H1 (cell line): ENCODE data around the gene LTF. TPM values are rescaled to one million over a fixed set of nuclear protein-coding genes. Genes with fewer than 3 reads are reported as not detected.

Source experiments
- CTCF ChIA-PET: fragments of 300-600 bp; sonication (Branson Sonifier 250); formaldehyde crosslinking; loops from one replicate; lab custom pipeline; 2021; ENCODE audit not compliant: partially characterized antibody; lab: Charles Lee
- POLR2A ChIA-PET: fragments of 300-600 bp; sonication (Branson Sonifier 250); formaldehyde crosslinking; loops from one replicate; lab custom pipeline; 2021; ENCODE audit warnings: inconsistent platforms; ENCODE audit not compliant: partially characterized antibody; lab: Charles Lee
- DNase-seq, 2 experiments: peaks; one replicate each; pipeline versions ENCODE4 v3.0.0 to v3.0.0-alpha.2; 2010 to 2022; ENCODE audit warnings: low spot score in 2 of 2, low read depth in 1 of 2, mixed read lengths in 1 of 2
- FAIRE-seq: peaks from 2 replicates; lab custom pipeline; 2011; peaks lifted over from hg19 to GRCh38; lab: Jason Lieb, UNC
- H2AFZ ChIP-seq: 2 replicates; pipeline ENCODE4 v1.8.1; 2012; ENCODE audit warnings: low read length, inconsistent platforms
- H2AK5ac ChIP-seq: 2 replicates; pipeline ENCODE4 v1.6.1; 2013; ENCODE audit warnings: low read depth, low read length
- H2BK120ac ChIP-seq: replicated peaks from 2 replicates; pipeline ENCODE3; 2013; ENCODE audit warnings: low read depth, low read length, inconsistent platforms
- H2BK12ac ChIP-seq: 2 replicates; pipeline ENCODE4 v1.6.1; 2013; ENCODE audit warnings: low read depth, low read length
- H2BK15ac ChIP-seq: 2 replicates; pipeline ENCODE4 v1.6.1; 2013; ENCODE audit warnings: low read length
- H2BK20ac ChIP-seq: 2 replicates; pipeline ENCODE4 v1.6.1; 2013; ENCODE audit warnings: low read length
- H2BK5ac ChIP-seq: 2 replicates; pipeline ENCODE4 v1.6.1; 2013; ENCODE audit warnings: low read depth, low read length
- H3K14ac ChIP-seq: 2 replicates; pipeline ENCODE4 v1.6.1; 2013; ENCODE audit warnings: inconsistent platforms; ENCODE audit not compliant: insufficient read length
- H3K18ac ChIP-seq: 2 replicates; pipeline ENCODE4 v1.6.1; 2013; ENCODE audit warnings: low read length; ENCODE audit errors: extremely low read depth
- H3K23ac ChIP-seq: 2 replicates; pipeline ENCODE4 v1.6.1; 2013; ENCODE audit warnings: inconsistent platforms; ENCODE audit not compliant: insufficient read length
- H3K23me2 ChIP-seq: 2 replicates; pipeline ENCODE4 v1.6.1; 2013; ENCODE audit warnings: low read depth, low read length
- H3K27ac ChIP-seq: 2 replicates; pipeline ENCODE4 v1.6.1; 2011; ENCODE audit warnings: low read depth, low read length, inconsistent platforms
- H3K27me3 ChIP-seq, 4 experiments: replicated peaks in 1 of 4; 1 replicate in 1 of 4; 2 replicates in 3 of 4; pipeline versions ENCODE4 v1.6.1 to v1.8.1; 2011 to 2013; ENCODE audit warnings: low read length in 3 of 4, mild to moderate bottlenecking in 3 of 4, inconsistent platforms in 2 of 4, mixed read lengths in 2 of 4, moderate library complexity in 1 of 4; ENCODE audit not compliant: control insufficient read depth in 3 of 4, insufficient read depth in 3 of 4; ENCODE audit errors: extremely low read depth in 1 of 4
- H3K36me3 ChIP-seq, 4 experiments: 2 replicates each; pipeline versions ENCODE4 v1.6.1 to v1.8.1; 2011 to 2013; ENCODE audit warnings: mild to moderate bottlenecking in 4 of 4, low read length in 3 of 4, moderate library complexity in 2 of 4, control low read depth in 1 of 4, inconsistent platforms in 1 of 4; ENCODE audit not compliant: insufficient read depth in 4 of 4, control insufficient read depth in 2 of 4
- H3K4ac ChIP-seq: replicated peaks from 2 replicates; pipeline ENCODE3; 2013; ENCODE audit warnings: low read length, low read depth, mixed read lengths, inconsistent platforms; ENCODE audit not compliant: insufficient read length
- H3K4me1 ChIP-seq, 4 experiments: replicated peaks in 1 of 4; 1 replicate in 1 of 4; 2 replicates in 3 of 4; pipeline versions ENCODE4 v1.6.1 to v1.8.1; 2011 to 2013; ENCODE audit warnings: low read length in 3 of 4, inconsistent platforms in 2 of 4, mixed read lengths in 1 of 4; ENCODE audit not compliant: insufficient read depth in 4 of 4, control insufficient read depth in 3 of 4
- H3K4me2 ChIP-seq, 2 experiments: 2 replicates each; pipeline versions ENCODE4 v1.6.1 to v1.8.1; 2011 to 2013; ENCODE audit warnings: low read depth in 2 of 2, low read length in 2 of 2, control low read depth in 1 of 2, inconsistent platforms in 1 of 2, mild to moderate bottlenecking in 1 of 2; ENCODE audit not compliant: insufficient read depth in 1 of 2
- H3K4me3 ChIP-seq, 4 experiments: fragments of 200-600, 300-600 bp in 1 of 4; sonication (generic), shearing (Covaris generic), sonication (Bioruptor Twin) in 1 of 4; 2 replicates each; pipeline versions ENCODE4 v1.5.1 to v1.8.1; 2011 to 2016; ENCODE audit warnings: low read length in 4 of 4, low read depth in 3 of 4, control low read depth in 2 of 4, inconsistent platforms in 2 of 4, mild to moderate bottlenecking in 2 of 4, mixed read lengths in 1 of 4, moderate library complexity in 1 of 4; ENCODE audit not compliant: insufficient read depth in 2 of 4; ENCODE audit errors: extremely low read depth in 1 of 4
- H3K56ac ChIP-seq: replicated peaks from 2 replicates; pipeline ENCODE3; 2013; ENCODE audit warnings: low read depth, mild to moderate bottlenecking, mixed read lengths, low read length, inconsistent platforms; ENCODE audit not compliant: insufficient read length
- H3K79me1 ChIP-seq: 2 replicates; pipeline ENCODE4 v1.6.1; 2013; ENCODE audit warnings: low read depth, low read length, control low read depth
- H3K79me2 ChIP-seq, 2 experiments: 2 replicates each; pipeline versions ENCODE4 v1.6.1 to v1.8.1; 2012 to 2013; ENCODE audit warnings: low read length in 2 of 2, mild to moderate bottlenecking in 2 of 2, inconsistent platforms in 1 of 2; ENCODE audit not compliant: insufficient read depth in 2 of 2, control insufficient read depth in 1 of 2
- H3K9ac ChIP-seq, 4 experiments: replicated peaks in 1 of 4; 1 replicate in 1 of 4; 2 replicates in 3 of 4; pipeline versions ENCODE4 v1.6.1 to v1.8.1; 2011 to 2013; ENCODE audit warnings: low read depth in 3 of 4, low read length in 3 of 4, control low read depth in 2 of 4, mild to moderate bottlenecking in 2 of 4, moderate library complexity in 2 of 4, inconsistent platforms in 1 of 4; ENCODE audit errors: extremely low read depth in 1 of 4
- H3K9me3 ChIP-seq, 2 experiments: 2 replicates each; pipeline versions ENCODE4 v1.6.1 to v1.8.1; 2012 to 2013; ENCODE audit warnings: mild to moderate bottlenecking in 2 of 2, moderate library complexity in 2 of 2, control low read depth in 1 of 2, inconsistent platforms in 1 of 2, low read depth in 1 of 2, low read length in 1 of 2, mixed read lengths in 1 of 2; ENCODE audit not compliant: insufficient read depth in 2 of 2
- H4K20me1 ChIP-seq, 2 experiments: replicated peaks in 1 of 2; 2 replicates each; pipeline versions ENCODE3 to v1.8.1; 2011 to 2013; ENCODE audit warnings: inconsistent platforms in 2 of 2, low read length in 2 of 2, mild to moderate bottlenecking in 1 of 2; ENCODE audit not compliant: insufficient read depth in 2 of 2, control insufficient read depth in 1 of 2
- H4K5ac ChIP-seq: 2 replicates; pipeline ENCODE4 v1.6.1; 2013; ENCODE audit warnings: low read length, low read depth, mixed read lengths, inconsistent platforms; ENCODE audit not compliant: insufficient read length
- H4K8ac ChIP-seq: 2 replicates; pipeline ENCODE4 v1.8.0; 2013; ENCODE audit warnings: mild to moderate bottlenecking, moderate library complexity, low read length, inconsistent platforms; ENCODE audit not compliant: insufficient read depth; ENCODE audit errors: extremely low read depth
- H4K91ac ChIP-seq: replicated peaks from 2 replicates; pipeline ENCODE3; 2013; ENCODE audit warnings: low read length, mixed read lengths, inconsistent platforms; ENCODE audit not compliant: insufficient read length
- CBX5 ChIP-seq: fragments of 300-800, 300-1000 bp; sonication (generic); IDR thresholded peaks from 2 replicates; pipeline ENCODE4 v1.7.1; 2016; ENCODE audit warnings: antibody characterized with exemption, low read length, low read depth
- CHD2 ChIP-seq: IDR thresholded peaks from 2 replicates; pipeline ENCODE4 v1.6.1; 2012; ENCODE audit warnings: low read length, improper control_type of control experiment
- GTF2F1 ChIP-seq: IDR thresholded peaks from 2 replicates; pipeline ENCODE4 v1.6.1; 2012; ENCODE audit warnings: low read depth, low read length, improper control_type of control experiment, borderline replicate concordance
- KDM4A ChIP-seq: IDR thresholded peaks from one replicate; pipeline ENCODE4 v1.7.1; 2012; ENCODE audit warnings: low read depth, mild to moderate bottlenecking, moderate library complexity, low read length, inconsistent platforms; ENCODE audit not compliant: severe bottlenecking
- NRF1 ChIP-seq: IDR thresholded peaks from 2 replicates; pipeline ENCODE4 v1.6.1; 2011; ENCODE audit warnings: mild to moderate bottlenecking, low read depth, low read length, improper control_type of control experiment
- POU5F1 ChIP-seq: IDR thresholded peaks from 2 replicates; pipeline ENCODE4 v1.6.1; 2011; ENCODE audit warnings: low read depth, mild to moderate bottlenecking, low read length, moderate library complexity
- SIRT6 ChIP-seq: IDR thresholded peaks from one replicate; pipeline ENCODE4 v1.7.1; 2012; ENCODE audit warnings: low read length, inconsistent platforms
- SP1 ChIP-seq: IDR thresholded peaks from 2 replicates; pipeline ENCODE4 v1.6.1; 2011; ENCODE audit warnings: low read depth, low read length
- SUZ12 ChIP-seq: fragments of 200-600 bp; sonication (generic); IDR thresholded peaks from 2 replicates; pipeline ENCODE4 v1.6.1; 2012; ENCODE audit warnings: mild to moderate bottlenecking, inconsistent platforms, low read length, moderate library complexity, mixed read lengths
- YY1 ChIP-seq: IDR thresholded peaks from 2 replicates; pipeline ENCODE4 v1.6.1; 2011; ENCODE audit warnings: low read depth, mild to moderate bottlenecking, low read length
- WGBS, 2 experiments: shearing (Covaris generic) in 1 of 2; methylation state at CpG; one replicate each; pipeline versions ENCODE4 v1.1.6 to v1.1.7; 2013 to 2015; ENCODE audit warnings: low lambda C conversion rate in 2 of 2, mixed read lengths in 2 of 2, inconsistent platforms in 1 of 2, low coverage in 1 of 2, missing lambda C conversion rate in 1 of 2; ENCODE audit not compliant: insufficient replicate concordance in 2 of 2, insufficient coverage in 1 of 2, insufficient read length in 1 of 2; ENCODE audit errors: extremely low coverage in 1 of 2, missing lambda C conversion rate in 1 of 2; 5-methylcytosine and 5-hydroxymethylcytosine counted together
- polyA plus RNA-seq, 7 experiments: library from polyadenylated mRNA; depleted of rRNA in 3 of 7; stranded (reverse) in 5 of 7; unstranded in 2 of 7; fragments of >200 nt in 5 of 7; fragments of 200-250 nt in 2 of 7; gene quantifications; 1 replicate in 5 of 7; 2 replicates in 1 of 7; 4 replicates in 1 of 7; pipeline versions ENCODE4 v1.2.1 to v1.2.3, GENCODE V29; 2011 to 2013; ENCODE audit warnings: missing spikeins in 2 of 7, mixed read lengths in 2 of 7
- total RNA-seq: library from RNA; stranded (reverse); fragmentation: NEBNext Ultra II Directional; extraction: Animal tissue kit (Norgen Biotek cat#: 25700); gene quantifications from 2 replicates; pipeline ENCODE4 v1.2.1, GENCODE V29; 2021
- TF ChIP-seq, protein P1 (sequence below): IDR thresholded peaks from 2 replicates; pipeline ENCODE4 v1.6.1; 2012; ENCODE audit warnings: low read length, inconsistent platforms

The LTF gene
- total and polyA plus RNA-seq, 2 of the 8 experiments (the other 6 are each of a cell fraction or from before 2014, with no cell fraction given) = 0.23 to 0.99 TPM

DNA sequence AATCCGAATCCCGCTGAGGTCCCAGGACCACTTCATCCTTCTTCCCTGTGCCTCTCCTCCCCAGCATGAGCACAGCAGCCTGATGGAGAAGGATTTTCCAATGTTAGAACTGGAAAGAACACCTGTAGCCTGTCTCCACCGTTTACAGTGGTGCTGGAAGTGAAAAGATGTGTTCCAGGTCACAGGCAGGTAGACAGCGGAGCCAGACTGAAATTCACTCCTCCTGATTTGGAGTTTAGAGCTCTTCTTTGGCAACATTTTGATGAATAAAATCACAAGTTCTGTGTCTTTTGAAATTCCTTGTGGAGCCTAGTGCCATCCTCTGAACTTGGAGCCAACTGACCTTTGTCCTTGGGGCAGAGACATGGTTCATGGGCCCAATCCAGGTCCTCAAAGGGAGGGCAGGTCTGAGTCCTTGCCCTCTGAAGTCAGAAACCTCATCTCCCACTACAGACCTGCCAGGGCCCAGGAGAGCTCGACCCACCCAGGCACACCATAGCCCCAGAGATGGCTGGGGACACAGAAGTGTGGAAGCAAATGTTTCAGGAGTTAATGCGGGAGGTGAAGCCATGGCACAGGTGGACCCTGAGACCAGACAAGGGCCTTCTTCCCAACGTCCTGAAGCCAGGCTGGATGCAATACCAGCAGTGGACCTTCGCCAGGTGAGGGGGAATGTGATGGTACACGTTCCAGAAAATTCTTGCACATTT is 33.0 kb upstream of the LTF start, which contains the start of gene RTP3:
TSS of gene RTP3 (plus strand) at position 421 of the 710 bp plus-strand sequence. CDS start at position 508, 87 bp downstream.
- H2BK12ac ChIP-seq = peak within 1 kb of the TSS; percentile 52; the same call in 1 of the 2 replicates
- H2BK20ac ChIP-seq = peak within 1 kb of the TSS; percentile 38
- H3K27ac ChIP-seq = no peak within 1 kb of the TSS
- peak within 1 kb of the TSS; percentile 8 for H4K91ac ChIP-seq
- H3K4me3 ChIP-seq = no peak within 1 kb of the TSS
- peak in 1 of 2 experiments; percentile 35 for DNase-seq
- FAIRE-seq = no peak
- H4K20me1 ChIP-seq = no peaks in the 10 kb centered on the region
- no peak within 1 kb of the TSS for H3K4me2 ChIP-seq
- WGBS, 2 experiments = 88% methylated on average over 9 of the region's 9 CpGs; no CpG with 5 or more reads in 1 of the 2 experiments
- no peaks in the 10 kb centered on the region for H3K36me3 ChIP-seq
- no peak within 1 kb of the TSS for H3K56ac ChIP-seq
- peak within 1 kb of the TSS; percentile 22 for H3K4ac ChIP-seq
- no peaks in the 10 kb centered on the region for H3K79me2 ChIP-seq
- POLR2A ChIA-PET = interaction anchor here (0.9 to 2.9 kb wide), 9 partner anchors 8 to 89 kb away, joined by 3 to 21 read pairs (median 4); no protein-coding TSS in a partner anchor
- no peak within 1 kb of the TSS for H4K5ac ChIP-seq
- no peak within 1 kb of the TSS for H3K14ac ChIP-seq
- peaks cover 0 to 4% (median 0%) of the 10 kb centered on the region in 4 experiments; a peak in 1 of 7 replicates for H3K27me3 ChIP-seq
- peak within 1 kb of the TSS; percentile 15; the same call in 1 of the 2 replicates for H2AFZ ChIP-seq
- H3K18ac ChIP-seq = peak within 1 kb of the TSS; percentile 1; the same call in 1 of the 2 replicates
- H3K23me2 ChIP-seq = no peaks in the 10 kb centered on the region
- peaks cover 0 to 10% of the 10 kb centered on the region in 2 experiments; a peak in 2 of 4 replicates for H3K9me3 ChIP-seq
- no peak within 1 kb of the TSS; the same call in 1 of the 2 replicates for H4K8ac ChIP-seq
- no peak within 1 kb of the TSS for H2BK120ac ChIP-seq
- no peaks in the 10 kb centered on the region for H3K79me1 ChIP-seq
- peak within 1 kb of the TSS; percentile 19; the same call in 1 of the 2 replicates for H2BK5ac ChIP-seq
- H2BK15ac ChIP-seq = no peak within 1 kb of the TSS
- CTCF ChIA-PET = interaction anchor here (0.6 to 7.9 kb wide), 23 partner anchors 8 to 382 kb away, joined by 3 to 63 read pairs (median 5); no protein-coding TSS in a partner anchor
- H3K4me1 ChIP-seq = peaks cover 0 to 9% (median 1%) of the 10 kb centered on the region in 4 experiments; a peak in 3 of 7 replicates
- H3K23ac ChIP-seq = no peak within 1 kb of the TSS
- H3K9ac ChIP-seq = no peak within 1 kb of the TSS; a peak in 1 of 7 replicates
- 0 out of 2 replicates have a peak within 1 kb of the TSS, but pooled peaks have one; percentile 43 for H2AK5ac ChIP-seq
- TF ChIP-seq POU5F1 = no peak
- no peak for TF ChIP-seq SP1
- TF ChIP-seq YY1 = no peak
- TF ChIP-seq CHD2 = no peak
- no peak for TF ChIP-seq SUZ12
- TF ChIP-seq, protein P1, sequence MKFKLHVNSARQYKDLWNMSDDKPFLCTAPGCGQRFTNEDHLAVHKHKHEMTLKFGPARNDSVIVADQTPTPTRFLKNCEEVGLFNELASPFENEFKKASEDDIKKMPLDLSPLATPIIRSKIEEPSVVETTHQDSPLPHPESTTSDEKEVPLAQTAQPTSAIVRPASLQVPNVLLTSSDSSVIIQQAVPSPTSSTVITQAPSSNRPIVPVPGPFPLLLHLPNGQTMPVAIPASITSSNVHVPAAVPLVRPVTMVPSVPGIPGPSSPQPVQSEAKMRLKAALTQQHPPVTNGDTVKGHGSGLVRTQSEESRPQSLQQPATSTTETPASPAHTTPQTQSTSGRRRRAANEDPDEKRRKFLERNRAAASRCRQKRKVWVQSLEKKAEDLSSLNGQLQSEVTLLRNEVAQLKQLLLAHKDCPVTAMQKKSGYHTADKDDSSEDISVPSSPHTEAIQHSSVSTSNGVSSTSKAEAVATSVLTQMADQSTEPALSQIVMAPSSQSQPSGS = no peak
- TF ChIP-seq CBX5 = no peak
- TF ChIP-seq NRF1 = no peak
- no peak for TF ChIP-seq SIRT6
- TF ChIP-seq KDM4A = no peak
- TF ChIP-seq GTF2F1 = no peak
